ENCODE measurements around the gene LIF.

LIF gene

DNA sequence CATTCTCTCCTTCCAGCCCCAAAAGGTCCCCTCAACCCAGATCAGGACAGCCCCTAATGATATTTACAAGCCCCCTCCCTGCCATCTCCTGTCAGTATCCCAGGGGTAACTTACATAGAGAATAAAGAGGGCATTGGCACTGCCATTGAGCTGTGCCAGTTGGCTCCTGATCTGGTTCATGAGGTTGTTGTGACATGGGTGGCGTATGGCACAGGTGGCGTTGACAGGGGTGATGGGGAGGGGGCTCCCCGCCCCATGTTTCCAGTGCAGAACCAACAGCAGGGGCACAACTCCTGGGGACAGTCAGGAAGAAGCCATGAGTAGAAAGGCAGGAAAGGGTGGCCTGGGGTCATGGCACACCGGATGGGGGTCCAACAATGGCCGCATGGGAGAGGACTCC lies 1.9 kb downstream of the LIF start:
- TF ChIP-seq, protein P1, sequence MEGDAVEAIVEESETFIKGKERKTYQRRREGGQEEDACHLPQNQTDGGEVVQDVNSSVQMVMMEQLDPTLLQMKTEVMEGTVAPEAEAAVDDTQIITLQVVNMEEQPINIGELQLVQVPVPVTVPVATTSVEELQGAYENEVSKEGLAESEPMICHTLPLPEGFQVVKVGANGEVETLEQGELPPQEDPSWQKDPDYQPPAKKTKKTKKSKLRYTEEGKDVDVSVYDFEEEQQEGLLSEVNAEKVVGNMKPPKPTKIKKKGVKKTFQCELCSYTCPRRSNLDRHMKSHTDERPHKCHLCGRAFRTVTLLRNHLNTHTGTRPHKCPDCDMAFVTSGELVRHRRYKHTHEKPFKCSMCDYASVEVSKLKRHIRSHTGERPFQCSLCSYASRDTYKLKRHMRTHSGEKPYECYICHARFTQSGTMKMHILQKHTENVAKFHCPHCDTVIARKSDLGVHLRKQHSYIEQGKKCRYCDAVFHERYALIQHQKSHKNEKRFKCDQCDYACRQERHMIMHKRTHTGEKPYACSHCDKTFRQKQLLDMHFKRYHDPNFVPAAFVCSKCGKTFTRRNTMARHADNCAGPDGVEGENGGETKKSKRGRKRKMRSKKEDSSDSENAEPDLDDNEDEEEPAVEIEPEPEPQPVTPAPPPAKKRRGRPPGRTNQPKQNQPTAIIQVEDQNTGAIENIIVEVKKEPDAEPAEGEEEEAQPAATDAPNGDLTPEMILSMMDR (IDR thresholded peaks at IDR 0.05): no peak
- H3K27me3 ChIP-seq: peaks cover 0 to 58% of the 10 kb centered on the region in 2 donors
- H3K36me3 ChIP-seq: no peaks in the 10 kb centered on the region
- intact Hi-C loops (cut with DNase I; ENCODE audit: low total_unique reads): no loop called here
- DNase-seq: no peak
- H3K4me1 ChIP-seq: peaks cover 0 to 29% (median 18%) of the 10 kb centered on the region in 4 donors
- no peak overlapping the region for H3K4me3 ChIP-seq
- H3K27ac ChIP-seq: no peak overlapping the region
- no peaks in the 10 kb centered on the region for H3K9me3 ChIP-seq

- Histone ChIP-seq H3K36me3 (no peaks in the 10 kb centered on the region), H3K4me1 (peaks cover 0 to 27% (median 18%) of the 10 kb centered on the region in 4 donors), H3K9me3 (no peaks in the 10 kb centered on the region), H3K27ac (no peak overlapping the region), H3K4me3 (no peak overlapping the region), H3K27me3 (peaks cover 0 to 55% of the 10 kb centered on the region in 2 donors)
- TF ChIP-seq, protein P1 (IDR thresholded peaks at IDR 0.05): no peak
- no peak for DNase-seq
- intact Hi-C loops (cut with DNase I; ENCODE audit: low total_unique reads): no loop called here
Measured at GRCh38 chr22:30244066-30244465, 2.5 kb downstream of the LIF start.

- H3K9me3 ChIP-seq: no peaks in the 10 kb centered on the region
- no peak overlapping the region for H3K4me3 ChIP-seq
- intact Hi-C loops (cut with DNase I; ENCODE audit: low total_unique reads): no loop called here
- H3K36me3 ChIP-seq: no peaks in the 10 kb centered on the region
- no peak for DNase-seq
- TF ChIP-seq, protein P1 (IDR thresholded peaks at IDR 0.05): no peak
- peaks cover 0 to 51% of the 10 kb centered on the region in 2 donors for H3K27me3 ChIP-seq
- H3K4me1 ChIP-seq: peaks cover 0 to 23% (median 18%) of the 10 kb centered on the region in 4 donors
- no peak overlapping the region for H3K27ac ChIP-seq
Measured at GRCh38 chr22:30243661-30244060, 2.9 kb downstream of the LIF start.

GRCh38 chr22:30241576-30242371 lies 4.8 kb downstream of the LIF start:
- intact Hi-C loops (cut with DNase I; ENCODE audit: low total_unique reads): no loop called here
- Histone ChIP-seq H3K4me3 (no peak overlapping the region), H3K9me3 (no peaks in the 10 kb centered on the region), H3K27me3 (peaks cover 0 to 34% of the 10 kb centered on the region in 2 donors), H3K36me3 (no peaks in the 10 kb centered on the region), H3K27ac (no peak overlapping the region), H3K4me1 (peaks cover 0 to 17% (median 13%) of the 10 kb centered on the region in 4 donors)
- TF ChIP-seq, protein P1 (IDR thresholded peaks at IDR 0.05): no peak
- no peak for DNase-seq

- Histone ChIP-seq H3K9me3 (no peaks in the 10 kb centered on the region), H3K36me3 (no peaks in the 10 kb centered on the region), H3K27me3 (peaks cover 0 to 24% of the 10 kb centered on the region in 2 donors), H3K27ac (no peak overlapping the region), H3K4me3 (no peak overlapping the region), H3K4me1 (peaks cover 0 to 11% (median 7%) of the 10 kb centered on the region in 4 donors)
- TF ChIP-seq, protein P1 (IDR thresholded peaks at IDR 0.05): no peak
- intact Hi-C loops (cut with DNase I; ENCODE audit: low total_unique reads): no loop called here
- DNase-seq: no peak
Measured at GRCh38 chr22:30240541-30241417, 5.8 kb downstream of the LIF start.
